ENCODE measurements around the gene PGGHG. TPM values are rescaled to one million over a fixed set of nuclear protein-coding genes. Genes with fewer than 3 reads are reported as not detected.
"Not testable (repeated sequence)": the region's sequence is repeated elsewhere in the genome, so short reads cannot be mapped to it uniquely, and the experiment has no call there.

Gene PGGHG
- total RNA-seq, 5 donors from 2014 or later (not counting 1 experiment from before 2014, with no cell fraction given), result 252 to 818 (median 459) TPM

- H3K36me3 Mint-ChIP-seq; H3K9me3 ChIP-seq; H3K27me3 Mint-ChIP-seq; H3K9me3 Mint-ChIP-seq; H3K27me3 ChIP-seq (replicated peaks in 1 of 2; ENCODE audit: control insufficient read depth in 2 of 2, extremely low read depth in 1 of 2, insufficient read depth in 2 of 2, low read length in 1 of 2): not testable (repeated sequence)
- DNase-seq (peak in 1 of 35 experiments; percentile 13), ATAC-seq (replicated peaks in 1 of 4) (peak; percentile 14 to 51 (median 36))
- peaks cover 39 to 58% (median 54%) of the 10 kb centered on the region in 3 donors for H3K4me1 Mint-ChIP-seq
- ChIA-PET POLR2A (interaction anchor here in 1 of 2 donors (0.6 kb wide), 1 partner anchor 9 kb away, joined by 4 read pairs; no protein-coding TSS in a partner anchor), CTCF (interaction anchor here in 1 of 2 donors (0.6 to 2.0 kb wide), 2 partner anchors 15 to 60 kb away, joined by 4 to 6 read pairs; no protein-coding TSS in a partner anchor)
- Histone ChIP-seq H3K36me3 (ENCODE audit: control insufficient read depth in 2 of 2, extremely low read depth in 1 of 2, insufficient read depth in 1 of 2, low read length in 1 of 2) (peaks cover 0 to 10% of the 10 kb centered on the region in 2 donors), H3K4me3 (ENCODE audit: control insufficient read depth in 1 of 2, extremely low read depth in 1 of 2, low read length in 1 of 2) (peak overlapping the region; percentile 87 to 99), H3K4me1 (ENCODE audit: control insufficient read depth in 1 of 2, extremely low read depth in 1 of 2, insufficient read depth in 2 of 2, low read length in 2 of 2) (peaks cover 12 to 62% of the 10 kb centered on the region in 2 experiments), H3K27ac (ENCODE audit: low read length) (peak overlapping the region; percentile 86)
- peak overlapping the region; percentile 97 to 99 for H3K27ac Mint-ChIP-seq
- peak overlapping the region; percentile 90 to 94 (median 91) for H3K4me3 Mint-ChIP-seq
- no CpG with 5 or more reads among the region's 71 CpGs for WGBS (ENCODE audit: insufficient coverage)
These were observed 22.3 kb downstream of the PGGHG start for GRCh38 chr11:311013-311748.

DNA sequence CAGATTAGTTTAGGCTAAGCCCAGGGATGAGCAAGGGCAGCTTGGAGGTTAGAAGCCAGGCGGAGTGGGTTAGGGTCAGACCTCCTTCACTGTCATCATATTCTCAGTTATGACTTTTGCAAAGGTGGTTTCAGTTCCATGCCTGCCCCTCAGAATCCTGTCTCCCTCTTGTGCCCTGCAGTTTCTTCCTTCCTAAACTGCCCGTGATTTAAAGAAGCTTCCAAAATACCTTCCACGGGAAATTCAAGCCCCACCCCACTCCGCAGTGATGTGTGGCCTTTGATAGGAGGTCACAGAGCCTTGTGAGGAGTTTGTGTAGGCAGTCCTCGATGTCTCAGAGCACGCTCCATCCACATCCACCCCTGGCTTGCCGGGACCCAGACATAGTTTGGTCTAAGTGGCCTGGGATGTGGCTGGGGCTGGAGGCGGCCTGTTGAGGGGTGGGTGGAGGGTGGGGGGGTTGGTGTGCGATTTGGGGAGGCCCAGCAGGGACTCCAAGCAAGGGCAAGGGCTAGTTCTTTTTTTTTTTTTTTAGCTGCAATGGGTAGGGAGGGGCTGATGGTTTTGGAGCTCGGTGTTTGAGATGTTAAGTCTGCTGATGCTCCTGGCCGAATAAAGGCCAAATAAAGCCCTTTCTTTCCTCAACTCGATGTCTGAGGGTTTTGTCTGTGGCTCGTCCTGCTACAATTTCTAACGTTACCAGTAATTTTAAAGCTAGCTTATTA lies 23.3 kb downstream of the PGGHG start:
- Mint-ChIP-seq H3K27ac (peak overlapping the region; percentile 97 to 99), H3K9me3 (no peaks in the 10 kb centered on the region), H3K36me3 (peaks cover 15% of the 10 kb centered on the region), H3K4me1 (peaks cover 40 to 58% (median 56%) of the 10 kb centered on the region in 3 donors), H3K27me3 (no peaks in the 10 kb centered on the region), H3K4me3 (peak overlapping the region; percentile 90 to 94 (median 91))
- CTCF ChIA-PET, result interaction anchor here (0.5 to 2.0 kb wide), 7 partner anchors 28 to 97 kb away, joined by 3 to 11 read pairs (median 4); no protein-coding TSS in a partner anchor
- ATAC-seq (replicated peaks in 1 of 4) (no peak), DNase-seq (peak in 2 of 35 experiments; percentile 21 to 51)
- Histone ChIP-seq H3K27ac (ENCODE audit: low read length) (peak overlapping the region; percentile 86), H3K9me3 (no peaks in the 10 kb centered on the region), H3K36me3 (ENCODE audit: control insufficient read depth in 2 of 2, extremely low read depth in 1 of 2, insufficient read depth in 1 of 2, low read length in 1 of 2) (peaks cover 0 to 15% of the 10 kb centered on the region in 2 donors), H3K27me3 (replicated peaks in 1 of 2; ENCODE audit: control insufficient read depth in 2 of 2, extremely low read depth in 1 of 2, insufficient read depth in 2 of 2, low read length in 1 of 2) (peaks cover 0 to 5% of the 10 kb centered on the region in 2 experiments), H3K4me1 (ENCODE audit: control insufficient read depth in 1 of 2, extremely low read depth in 1 of 2, insufficient read depth in 2 of 2, low read length in 2 of 2) (peaks cover 7 to 61% of the 10 kb centered on the region in 2 experiments), H3K4me3 (ENCODE audit: control insufficient read depth in 1 of 2, extremely low read depth in 1 of 2, low read length in 1 of 2) (peak overlapping the region; percentile 87 to 99)
- whole genome bisulfite sequencing (ENCODE audit: insufficient coverage), result 6% methylated on average over 2 of the region's 14 CpGs
- POLR2A ChIA-PET, result interaction anchor here (0.6 to 1.1 kb wide), 5 partner anchors 12 to 194 kb away, joined by 3 to 9 read pairs (median 5); no protein-coding TSS in a partner anchor

DNA sequence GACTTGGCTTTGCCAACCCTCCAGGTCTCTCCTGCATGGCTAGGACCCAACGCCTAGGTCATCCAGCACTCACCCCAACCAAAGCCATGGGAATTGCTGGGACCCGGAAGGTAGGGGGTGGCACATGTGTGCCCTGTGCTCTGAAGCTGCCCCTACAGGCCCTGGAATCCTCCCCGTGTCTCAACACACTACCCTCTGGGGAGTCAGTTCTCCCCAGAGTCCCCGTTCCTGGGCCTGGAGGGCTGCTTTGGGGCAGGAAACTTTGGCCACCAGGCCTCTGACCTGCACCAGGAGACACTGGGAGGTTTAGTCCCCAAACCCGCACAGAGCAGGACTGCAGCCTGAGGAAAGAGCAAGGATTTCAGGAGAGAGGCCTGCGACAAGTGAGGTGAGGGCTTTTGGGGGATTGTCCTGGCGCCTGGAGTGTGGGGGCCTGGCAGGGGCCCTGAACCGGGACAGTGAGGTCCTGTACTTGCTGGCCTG lies 24.4 kb downstream of the PGGHG start:
- peak overlapping the region; percentile 87 to 99 for H3K4me3 ChIP-seq (ENCODE audit: control insufficient read depth in 1 of 2, extremely low read depth in 1 of 2, low read length in 1 of 2)
- ATAC-seq (replicated peaks in 1 of 4) (no peak), DNase-seq (peak in 1 of 35 experiments; percentile 13)
- peaks cover 0 to 15% of the 10 kb centered on the region in 2 donors for H3K36me3 ChIP-seq (ENCODE audit: control insufficient read depth in 2 of 2, extremely low read depth in 1 of 2, insufficient read depth in 1 of 2, low read length in 1 of 2)
- Mint-ChIP-seq H3K27ac (peak overlapping the region; percentile 97 to 99), H3K27me3 (no peaks in the 10 kb centered on the region), H3K36me3 (peaks cover 15% of the 10 kb centered on the region), H3K4me3 (peak overlapping the region; percentile 90 to 94 (median 91)), H3K4me1 (peaks cover 39 to 58% (median 52%) of the 10 kb centered on the region in 3 donors), H3K9me3 (no peaks in the 10 kb centered on the region)
- H3K27ac ChIP-seq (ENCODE audit: low read length), result peak overlapping the region; percentile 86
- H3K27me3 ChIP-seq (replicated peaks in 1 of 2; ENCODE audit: control insufficient read depth in 2 of 2, extremely low read depth in 1 of 2, insufficient read depth in 2 of 2, low read length in 1 of 2), result peaks cover 0 to 5% of the 10 kb centered on the region in 2 experiments
- CTCF ChIA-PET, result interaction anchor here in 1 of 2 donors (0.9 to 2.0 kb wide), 2 partner anchors 61 to 63 kb away, joined by 3 to 6 read pairs; no protein-coding TSS in a partner anchor
- WGBS (ENCODE audit: insufficient coverage), result 0% methylated on average over 4 of the region's 8 CpGs
- no peaks in the 10 kb centered on the region for H3K9me3 ChIP-seq
- POLR2A ChIA-PET, result interaction anchor here in 1 of 2 donors (1.1 kb wide), 1 partner anchor 42 kb away, joined by 3 read pairs; no protein-coding TSS in a partner anchor
- H3K4me1 ChIP-seq (ENCODE audit: control insufficient read depth in 1 of 2, extremely low read depth in 1 of 2, insufficient read depth in 2 of 2, low read length in 2 of 2), result peaks cover 7 to 57% of the 10 kb centered on the region in 2 experiments

DNA sequence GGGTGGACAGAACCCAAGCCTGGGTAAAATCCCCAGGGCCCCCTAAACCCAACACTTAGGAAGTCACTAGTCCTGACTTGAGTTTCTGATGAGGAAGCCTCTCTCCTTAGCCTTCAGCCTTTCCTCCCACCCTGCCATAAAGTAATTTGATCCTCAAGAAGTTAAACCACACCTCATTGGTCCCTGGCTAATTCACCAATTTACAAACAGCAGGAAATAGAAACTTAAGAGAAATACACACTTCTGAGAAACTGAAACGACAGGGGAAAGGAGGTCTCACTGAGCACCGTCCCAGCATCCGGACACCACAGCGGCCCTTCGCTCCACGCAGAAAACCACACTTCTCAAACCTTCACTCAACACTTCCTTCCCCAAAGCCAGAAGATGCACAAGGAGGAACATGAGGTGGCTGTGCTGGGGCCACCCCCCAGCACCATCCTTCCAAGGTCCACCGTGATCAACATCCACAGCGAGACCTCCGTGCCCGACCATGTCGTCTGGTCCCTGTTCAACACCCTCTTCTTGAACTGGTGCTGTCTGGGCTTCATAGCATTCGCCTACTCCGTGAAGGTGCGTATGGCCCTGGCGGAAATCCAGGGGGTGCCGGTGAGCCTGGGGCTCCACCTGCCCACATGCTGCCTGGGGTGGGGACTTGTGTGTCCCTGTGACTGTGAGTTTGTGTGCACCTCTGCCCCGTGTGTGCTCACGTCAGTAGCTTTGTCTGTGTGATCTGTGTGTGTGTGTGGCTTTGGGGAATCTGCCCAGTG lies 25.0 kb downstream of the PGGHG start, which contains the start of gene IFITM1:
TSS of gene IFITM1 (plus strand) at position 254 of the 767 bp plus-strand sequence. CDS start at position 385, 131 bp downstream.
- 0% methylated on average over 13 of the region's 18 CpGs for WGBS (ENCODE audit: insufficient coverage)
- H3K27me3 ChIP-seq (replicated peaks in 1 of 2; ENCODE audit: control insufficient read depth in 2 of 2, extremely low read depth in 1 of 2, insufficient read depth in 2 of 2, low read length in 1 of 2), result peaks cover 0 to 5% of the 10 kb centered on the region in 2 experiments
- H3K4me3 ChIP-seq (ENCODE audit: control insufficient read depth in 1 of 2, extremely low read depth in 1 of 2, low read length in 1 of 2), result peak within 1 kb of the TSS; percentile 87 to 99
- ChIA-PET CTCF (no interaction called here), POLR2A (interaction anchor here in 1 of 2 donors (0.6 kb wide), 1 partner anchor 135 kb away, joined by 3 read pairs; no protein-coding TSS in a partner anchor)
- Mint-ChIP-seq H3K27ac (peak within 1 kb of the TSS; percentile 97 to 99), H3K4me1 (peaks cover 38 to 52% (median 46%) of the 10 kb centered on the region in 3 donors), H3K27me3 (no peaks in the 10 kb centered on the region), H3K4me3 (peak within 1 kb of the TSS; percentile 90 to 94 (median 91)), H3K36me3 (peaks cover 15% of the 10 kb centered on the region), H3K9me3 (no peaks in the 10 kb centered on the region)
- ATAC-seq (replicated peaks in 1 of 4) (peak; percentile 52 to 68 (median 57)), DNase-seq (peak; percentile 43 to 86 (median 64))
- peak within 1 kb of the TSS; percentile 86 for H3K27ac ChIP-seq (ENCODE audit: low read length)
- peaks cover 7 to 52% of the 10 kb centered on the region in 2 experiments for H3K4me1 ChIP-seq (ENCODE audit: control insufficient read depth in 1 of 2, extremely low read depth in 1 of 2, insufficient read depth in 2 of 2, low read length in 2 of 2)
- H3K9me3 ChIP-seq, result no peaks in the 10 kb centered on the region
- H3K36me3 ChIP-seq (ENCODE audit: control insufficient read depth in 2 of 2, extremely low read depth in 1 of 2, insufficient read depth in 1 of 2, low read length in 1 of 2), result peaks cover 0 to 15% of the 10 kb centered on the region in 2 donors

DNA sequence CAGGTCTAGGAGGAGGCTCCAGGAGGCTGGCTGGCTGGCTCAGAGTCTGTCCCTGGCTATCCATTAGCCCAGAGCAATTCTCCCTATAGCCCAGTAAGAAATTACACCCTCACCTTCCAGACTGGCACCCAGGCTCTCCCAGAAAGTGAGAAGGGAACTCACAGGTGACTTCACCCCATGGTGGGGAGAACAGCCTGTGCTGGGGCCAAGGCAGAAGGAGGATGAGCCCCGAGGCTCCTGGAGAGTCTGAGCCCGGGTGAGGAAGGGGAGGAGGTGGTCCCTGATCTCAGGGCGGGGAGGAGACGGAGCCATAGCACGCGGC lies 25.6 kb downstream of the PGGHG start:
- H3K27me3 Mint-ChIP-seq; H3K27me3 ChIP-seq (replicated peaks in 1 of 2; ENCODE audit: control insufficient read depth in 2 of 2, extremely low read depth in 1 of 2, insufficient read depth in 2 of 2, low read length in 1 of 2); CTCF ChIA-PET; H3K9me3 Mint-ChIP-seq; DNase-seq; H3K9me3 ChIP-seq; ATAC-seq (replicated peaks in 1 of 4): not testable (repeated sequence)
- Histone ChIP-seq H3K27ac (ENCODE audit: low read length) (peak overlapping the region; percentile 86), H3K4me1 (ENCODE audit: control insufficient read depth in 1 of 2, extremely low read depth in 1 of 2, insufficient read depth in 2 of 2, low read length in 2 of 2) (peaks cover 6 to 53% of the 10 kb centered on the region in 2 experiments), H3K4me3 (ENCODE audit: control insufficient read depth in 1 of 2, extremely low read depth in 1 of 2, low read length in 1 of 2) (peak overlapping the region; percentile 87 to 99), H3K36me3 (ENCODE audit: control insufficient read depth in 2 of 2, extremely low read depth in 1 of 2, insufficient read depth in 1 of 2, low read length in 1 of 2) (peaks cover 0 to 15% of the 10 kb centered on the region in 2 donors)
- WGBS (ENCODE audit: insufficient coverage), result no CpG with 5 or more reads among the region's 6 CpGs
- POLR2A ChIA-PET, result interaction anchor here in 1 of 2 donors (0.6 kb wide), 1 partner anchor 134 kb away, joined by 3 read pairs; no protein-coding TSS in a partner anchor
- Mint-ChIP-seq H3K4me1 (peaks cover 33 to 49% (median 43%) of the 10 kb centered on the region in 3 donors), H3K4me3 (peak overlapping the region; percentile 90 to 94 (median 91)), H3K27ac (peak overlapping the region; percentile 97 to 99), H3K36me3 (peaks cover 15% of the 10 kb centered on the region)

All from T-cell (primary cell).